Left ventricle myocardium inferior (tissue), 1 donor: ENCODE data around the gene DTD1. TPM values are rescaled to one million over a fixed set of nuclear protein-coding genes. Genes with fewer than 3 reads are reported as not detected.

ENCODE experiments used
- DNase-seq: peaks from one replicate; pipeline ENCODE4 v3.0.0-alpha.2; 2020
- H3K27ac ChIP-seq: fragments of 200-600 bp; replicated peaks from 2 replicates; pipeline ENCODE4 v1.8.0; 2021
- H3K27me3 ChIP-seq: fragments of 200-600 bp; 2 replicates; pipeline ENCODE4 v1.8.0; 2021; ENCODE audit warnings: low read depth
- H3K36me3 ChIP-seq: fragments of 200-600 bp; 2 replicates; pipeline ENCODE4 v1.8.0; 2021
- H3K4me1 ChIP-seq: fragments of 200-600 bp; 2 replicates; pipeline ENCODE4 v1.8.0; 2021
- H3K4me3 ChIP-seq: fragments of 200-600 bp; 2 replicates; pipeline ENCODE4 v1.8.0; 2021; ENCODE audit warnings: mild to moderate bottlenecking, moderate library complexity
- H3K9me3 ChIP-seq: fragments of 200-600 bp; replicated peaks from 2 replicates; pipeline ENCODE4 v1.8.0; 2021
- CTCF ChIP-seq: fragments of 200-600 bp; IDR thresholded peaks from 2 replicates; pipeline ENCODE4 v1.8.0; 2021; ENCODE audit warnings: antibody characterized with exemption, mild to moderate bottlenecking, borderline replicate concordance
- intact Hi-C: fragments of 100-400 bp; cut with micrococcal nuclease; formaldehyde crosslinking; loops from one replicate; pipeline ENCODE4 v1.11.0; 2022
- total RNA-seq: library from RNA; stranded (reverse); fragmentation: NEBNext Ultra II Directional; extraction: Animal tissue kit (Norgen Biotek cat#: 25700); gene quantifications from one replicate; pipeline ENCODE4 v1.2.1, GENCODE V29; 2021
- donor health status: DM: no; HTN: yes; CAD: no; lungs with severe emphysema.

DTD1 gene
- total RNA-seq, 1 donor from 2014 or later = 12.2 TPM

- intact Hi-C loops = no loop called here
- H3K4me3 ChIP-seq = no peak overlapping the region
- DNase-seq = no peak
- no peak for TF ChIP-seq CTCF
- H3K27ac ChIP-seq = no peak overlapping the region
- H3K9me3 ChIP-seq = no peaks in the 10 kb centered on the region
- H3K36me3 ChIP-seq = peaks cover 94% of the 10 kb centered on the region
- H3K4me1 ChIP-seq = no peaks in the 10 kb centered on the region
- H3K27me3 ChIP-seq = no peaks in the 10 kb centered on the region
These were observed 39.4 kb upstream of the DTD1 start for GRCh38 chr20:18548465-18548864.

- DNase-seq = no peak
- TF ChIP-seq CTCF = no peak
- Histone ChIP-seq H3K27me3 (no peaks in the 10 kb centered on the region), H3K9me3 (no peaks in the 10 kb centered on the region), H3K4me1 (no peaks in the 10 kb centered on the region), H3K36me3 (peaks cover 95% of the 10 kb centered on the region), H3K27ac (no peak overlapping the region), H3K4me3 (no peak overlapping the region)
- intact Hi-C loops = no loop called here
These were observed 34.1 kb upstream of the DTD1 start for GRCh38 chr20:18553746-18554145.

GRCh38 chr20:18566892-18567738 lies 20.7 kb upstream of the DTD1 start, which contains the start of gene SMIM26:
SMIM26 (plus strand) TSS chr20:18567432; CDS start chr20:18567479, 47 bp downstream.
- Histone ChIP-seq H3K4me3 (peak within 1 kb of the TSS; percentile 84), H3K27ac (peak within 1 kb of the TSS; percentile 88), H3K27me3 (no peaks in the 10 kb centered on the region), H3K9me3 (no peaks in the 10 kb centered on the region), H3K4me1 (peaks cover 23% of the 10 kb centered on the region), H3K36me3 (peaks cover 29% of the 10 kb centered on the region)
- DNase-seq = peak; percentile 93
- intact Hi-C loops = no loop called here
- no peak for TF ChIP-seq CTCF

- peak overlapping the region; percentile 88 for H3K27ac ChIP-seq
- intact Hi-C loops = no loop called here
- TF ChIP-seq CTCF = no peak
These were observed 20.1 kb upstream of the DTD1 start for GRCh38 chr20:18567739-18568091.

GRCh38 chr20:18571009-18571408 lies 16.8 kb upstream of the DTD1 start:
- intact Hi-C loops = no loop called here
- no peak overlapping the region for H3K4me3 ChIP-seq
- peaks cover 23% of the 10 kb centered on the region for H3K4me1 ChIP-seq
- H3K27me3 ChIP-seq = no peaks in the 10 kb centered on the region
- H3K9me3 ChIP-seq = no peaks in the 10 kb centered on the region
- peaks cover 21% of the 10 kb centered on the region for H3K36me3 ChIP-seq
- no peak for TF ChIP-seq CTCF
- no peak overlapping the region for H3K27ac ChIP-seq
- DNase-seq = no peak

More at GRCh38 chr20:18567739-18568091, 20.1 kb upstream of the DTD1 start:
- H3K4me3 ChIP-seq = peak overlapping the region; percentile 84
- H3K9me3 ChIP-seq = no peaks in the 10 kb centered on the region
- no peaks in the 10 kb centered on the region for H3K27me3 ChIP-seq
- no peak for DNase-seq
- H3K4me1 ChIP-seq = peaks cover 23% of the 10 kb centered on the region
- H3K36me3 ChIP-seq = peaks cover 23% of the 10 kb centered on the region
